GM13976 (cell line): ENCODE results near the gene PTGES2.
A peak's percentile ranks its signal among the peaks of the same experiment; 100 is the strongest.
"Not testable (repeated sequence)": the region's sequence is repeated elsewhere in the genome, so short reads cannot be mapped to it uniquely, and the experiment has no call there.

ENCODE experiments used
- DNase-seq: peaks from one replicate; pipeline ENCODE4 v3.0.0; 2012; ENCODE audit warnings: low spot score
- CTCF ChIP-seq: IDR thresholded peaks from 2 replicates; pipeline ENCODE4 v1.5.1; 2012; ENCODE audit warnings: borderline replicate concordance, mild to moderate bottlenecking; ENCODE audit not compliant: insufficient read depth; ENCODE audit errors: extremely low read depth, missing control alignments, control extremely low read depth
- in situ Hi-C: fragments of 300-500 bp; cut with MboI; formaldehyde crosslinking; loops from one replicate; pipeline ENCODE4 v1.12.0; 2022; ENCODE audit warnings: low sequenced_read_pairs, mixed read lengths, inconsistent platforms; ENCODE audit not compliant: unreplicated experiment

The PTGES2 gene

DNA sequence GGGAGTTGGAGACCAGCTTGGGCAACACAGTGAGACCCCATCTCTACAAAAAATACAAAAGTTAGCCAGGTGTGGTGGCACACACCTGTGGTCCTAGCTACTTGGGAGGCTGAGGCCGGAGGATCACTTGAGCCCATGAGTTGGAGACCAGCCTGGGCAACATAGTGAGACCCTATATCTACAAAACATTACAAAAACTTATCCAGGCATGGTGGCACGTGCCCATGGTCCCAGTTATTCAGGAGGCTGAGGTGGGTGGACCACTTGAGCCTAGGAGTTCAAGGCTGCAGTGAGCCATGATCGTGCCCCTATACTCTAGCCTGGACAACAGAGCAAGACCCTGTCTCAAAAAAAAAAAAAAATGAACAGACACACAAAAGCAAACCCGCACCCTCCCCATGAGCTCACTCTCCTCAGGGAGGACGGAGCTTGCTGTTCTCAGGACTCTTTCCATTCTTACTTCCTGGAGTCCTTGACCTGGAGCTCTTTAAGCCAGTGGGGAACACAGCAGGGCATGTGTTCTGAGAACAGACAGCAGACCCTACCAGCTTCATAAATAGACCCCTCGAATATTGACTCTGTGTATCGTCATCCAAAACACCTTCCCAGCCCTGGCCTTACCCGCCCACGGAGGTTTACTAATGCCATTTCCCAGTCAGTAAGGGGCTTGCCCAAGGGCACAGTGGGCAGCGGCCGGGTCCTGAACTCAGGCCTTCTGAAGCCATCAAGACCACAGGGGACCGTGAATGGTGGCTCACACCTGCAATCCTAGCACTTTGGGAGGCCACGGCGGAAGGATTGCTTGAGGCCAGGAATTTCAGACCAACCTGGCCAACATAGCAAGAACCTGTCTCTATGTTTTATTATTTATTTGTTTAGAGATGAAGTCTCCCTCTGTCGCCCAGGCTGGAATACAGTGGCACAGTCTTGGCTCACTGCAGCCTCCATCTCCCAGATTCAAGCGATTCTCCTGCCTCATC, 11.1 kb downstream of the PTGES2 start:
- in situ Hi-C loops: no loop called here
- DNase-seq: no peak
- TF ChIP-seq CTCF: no peak

- DNase-seq: peak; percentile 68
- in situ Hi-C loops: no loop called here
These were observed 12.1 kb downstream of the PTGES2 start for GRCh38 chr9:128115187-128116103.

DNA sequence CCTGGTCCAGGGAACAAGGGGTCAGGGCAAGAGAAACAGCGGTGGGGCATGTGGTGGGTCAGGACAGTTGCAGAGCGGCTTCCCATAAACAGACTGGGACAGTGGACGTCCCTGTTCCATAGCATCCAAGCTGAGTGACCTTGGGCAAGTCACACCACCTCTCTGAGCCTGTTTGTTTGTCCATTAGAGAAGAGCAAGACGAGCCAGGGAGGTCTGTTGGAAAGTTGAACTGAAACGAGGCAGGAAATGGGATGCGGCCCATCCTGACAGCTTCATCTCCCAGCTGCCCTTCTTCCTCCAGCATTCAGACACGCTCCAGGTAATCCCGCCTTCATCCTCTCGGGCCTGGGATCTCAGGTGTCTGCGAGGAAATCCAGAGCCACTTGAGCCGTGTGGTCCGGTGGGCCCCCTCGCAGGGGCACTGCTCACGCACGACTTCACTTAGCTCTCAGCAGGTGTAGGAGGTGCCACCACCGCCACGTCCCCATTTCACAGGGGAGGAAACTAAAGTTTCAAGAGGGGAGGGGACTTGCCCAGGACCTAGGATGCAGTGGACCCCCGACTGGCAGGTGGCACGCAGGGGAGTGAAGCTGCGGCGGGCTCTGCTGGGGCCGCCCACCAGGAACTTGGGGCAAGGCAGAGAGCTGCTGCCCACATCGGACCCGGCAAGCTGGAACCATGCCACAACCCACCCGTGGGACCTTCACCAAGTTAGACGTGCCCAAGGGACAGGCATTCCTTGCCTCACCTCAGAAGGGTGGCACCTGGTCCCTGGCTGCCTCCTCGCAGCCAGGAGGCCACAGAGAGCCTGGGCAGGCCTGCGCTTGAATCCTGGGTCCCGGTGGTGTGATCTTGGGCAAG, 13.0 kb downstream of the PTGES2 start:
- in situ Hi-C loops: no loop called here
- no peak for DNase-seq
- TF ChIP-seq CTCF: no peak

More at GRCh38 chr9:128115187-128116103, 12.1 kb downstream of the PTGES2 start:
- TF ChIP-seq CTCF: no peak

DNA sequence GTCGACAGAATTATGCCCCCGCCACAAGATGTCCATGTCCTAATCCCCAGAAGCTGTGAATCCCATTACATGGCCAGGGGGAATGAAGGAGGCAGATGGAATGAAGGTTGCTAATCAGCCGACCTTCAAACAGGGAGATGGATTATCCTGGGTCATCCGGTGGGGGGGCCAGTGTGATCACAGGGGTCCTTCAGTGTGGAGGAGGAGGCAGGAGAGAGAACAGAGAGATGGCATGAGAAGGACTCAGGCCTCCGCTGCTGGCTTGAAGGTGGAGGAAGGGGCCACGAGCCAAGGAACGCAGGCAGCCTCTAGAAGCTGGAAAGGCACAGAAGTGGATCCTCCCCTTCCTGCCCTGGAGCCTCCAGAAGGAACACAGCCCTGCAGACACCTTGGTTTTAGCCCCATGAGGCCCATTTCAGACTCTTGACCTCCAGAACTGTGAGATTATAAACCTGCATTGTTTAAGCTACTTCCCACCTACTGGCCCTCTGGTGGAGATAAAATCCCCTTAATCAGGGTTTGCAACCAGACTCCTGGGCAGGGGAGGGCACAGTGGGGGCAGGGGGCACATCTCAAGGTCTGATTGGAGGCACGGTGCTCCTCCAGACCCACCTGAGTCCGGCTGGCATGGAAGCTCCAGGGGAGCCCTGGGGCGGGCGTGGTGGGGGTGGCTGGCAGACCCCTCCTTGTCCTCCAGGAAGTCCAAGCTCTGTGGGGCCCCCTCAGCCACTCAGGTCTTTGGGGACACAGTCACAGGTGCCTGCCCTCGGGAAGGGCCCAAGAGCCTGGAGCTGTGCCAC, 13.8 kb downstream of the PTGES2 start:
- no peak for DNase-seq
- TF ChIP-seq CTCF: no peak
- in situ Hi-C loops: no loop called here

GRCh38 chr9:128111726-128112125, 15.8 kb downstream of the PTGES2 start:
- in situ Hi-C loops: not testable (repeated sequence)

DNA sequence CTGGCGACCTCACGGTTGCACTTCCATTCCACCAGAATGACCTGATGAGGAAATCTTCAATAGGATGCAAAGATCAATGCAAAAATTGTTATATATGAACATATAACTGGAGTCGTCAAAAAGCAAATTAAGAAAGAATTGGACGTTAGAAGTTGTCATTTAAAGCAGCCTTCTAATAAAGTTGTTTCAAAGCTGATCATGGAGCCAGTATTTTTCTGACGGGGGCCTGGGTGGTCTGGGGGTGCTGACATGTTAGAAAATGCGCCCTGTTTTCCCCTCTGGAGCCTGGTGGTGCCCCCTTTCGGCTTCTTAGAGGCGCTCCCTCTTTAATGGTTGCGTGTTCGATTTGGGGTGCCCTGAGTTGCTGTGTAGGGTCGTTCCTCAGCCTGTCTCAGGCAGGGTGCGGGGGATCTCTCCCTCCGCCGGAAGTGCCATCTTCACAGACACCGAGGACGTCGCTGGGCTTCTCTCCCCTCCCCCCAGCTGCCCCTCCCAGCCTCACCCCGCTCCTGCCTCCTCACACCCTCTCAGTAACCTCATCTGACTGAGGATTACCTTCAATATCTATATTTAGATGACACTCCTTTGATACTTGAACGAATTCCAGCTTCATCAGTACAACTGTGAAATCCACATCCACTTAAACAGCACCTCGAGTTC, 18.3 kb downstream of the PTGES2 start:
- DNase-seq: no peak
- TF ChIP-seq CTCF: no peak
- in situ Hi-C loops: no loop called here

More at GRCh38 chr9:128111726-128112125, 15.8 kb downstream of the PTGES2 start:
- DNase-seq: not testable (repeated sequence)
